Hepatocyte (in vitro differentiated cells): ENCODE results near the gene DDAH2. TPM values are rescaled to one million over a fixed set of nuclear protein-coding genes. Genes with fewer than 3 reads are reported as not detected.

Experiments
- DNase-seq: peaks from one replicate; pipeline ENCODE4 v3.0.0-alpha.2; 2016; ENCODE audit warnings: low spot score
- H2AFZ ChIP-seq: fragments of 200-600 bp; sonication (generic); 2 replicates; pipeline ENCODE4 v1.6.0; 2016; ENCODE audit warnings: antibody characterized with exemption, mild to moderate bottlenecking
- H3K27ac ChIP-seq: fragments of 200-600 bp; sonication (generic); 2 replicates; pipeline ENCODE4 v1.5.1; 2016; ENCODE audit warnings: mild to moderate bottlenecking
- H3K27me3 ChIP-seq: fragments of 200-600 bp; sonication (generic); 2 replicates; pipeline ENCODE4 v1.6.1; 2016
- H3K36me3 ChIP-seq: fragments of 200-600 bp; sonication (generic); replicated peaks from 2 replicates; pipeline ENCODE4 v1.5.1; 2016; ENCODE audit warnings: low read depth; ENCODE audit not compliant: insufficient read depth
- H3K4me1 ChIP-seq: fragments of 200-600 bp; sonication (generic); 2 replicates; pipeline ENCODE4 v1.5.1; 2016; ENCODE audit warnings: mild to moderate bottlenecking, moderate library complexity; ENCODE audit not compliant: insufficient read depth
- H3K4me2 ChIP-seq: fragments of 200-600 bp; sonication (generic); 2 replicates; pipeline ENCODE4 v1.6.0; 2016
- H3K4me3 ChIP-seq: fragments of 200-600 bp; sonication (generic); 2 replicates; pipeline ENCODE4 v1.5.1; 2016; ENCODE audit warnings: mild to moderate bottlenecking
- H3K79me2 ChIP-seq: fragments of 200-600 bp; sonication (generic); 2 replicates; pipeline ENCODE4 v1.6.0; 2017; ENCODE audit warnings: mild to moderate bottlenecking
- H3K9me2 ChIP-seq: fragments of 200-600 bp; sonication (generic); replicated peaks from 2 replicates; pipeline ENCODE4 v1.6.0; 2017; ENCODE audit warnings: mild to moderate bottlenecking; ENCODE audit not compliant: insufficient read depth
- H3K9me3 ChIP-seq: fragments of 200-600 bp; sonication (generic); 2 replicates; pipeline ENCODE4 v1.5.1; 2016; ENCODE audit warnings: low read depth, mild to moderate bottlenecking
- H4K20me1 ChIP-seq: fragments of 200-600 bp; sonication (generic); 2 replicates; pipeline ENCODE4 v1.6.0; 2016; ENCODE audit warnings: mild to moderate bottlenecking; ENCODE audit not compliant: insufficient read depth, poor library complexity, severe bottlenecking
- EZH2 ChIP-seq: fragments of 200-600 bp; sonication (generic); IDR thresholded peaks from 2 replicates; pipeline ENCODE4 v1.6.1; 2016; ENCODE audit warnings: antibody characterized with exemption, mild to moderate bottlenecking, borderline replicate concordance
- EZH2phosphoT487 ChIP-seq: fragments of 200-600 bp; sonication (generic); IDR thresholded peaks from one replicate; pipeline ENCODE4 v1.6.1; 2018; ENCODE audit warnings: antibody characterized with exemption, mild to moderate bottlenecking, low read depth, moderate library complexity; ENCODE audit not compliant: unreplicated experiment, severe bottlenecking
- WGBS: methylation state at CpG from one replicate; pipeline ENCODE4 v1.1.6; 2016; ENCODE audit warnings: low lambda C conversion rate; ENCODE audit errors: missing lambda C conversion rate; 5-methylcytosine and 5-hydroxymethylcytosine counted together
- polyA plus RNA-seq: library from polyadenylated mRNA; unstranded; fragments of >200 nt; fragmentation: Nextera tagmentation; extraction: Ambion mirVana; gene quantifications from 2 replicates; pipeline ENCODE4 v1.2.1, GENCODE V29; 2016
- total RNA-seq: library from RNA; depleted of rRNA; stranded (reverse); fragments of >200 nt; gene quantifications from 2 replicates; pipeline ENCODE4 v1.2.3, GENCODE V29; 2014
- TF ChIP-seq, protein P1 (sequence below): fragments of 200-600 bp; sonication (generic); IDR thresholded peaks from 2 replicates; pipeline ENCODE4 v1.5.1; 2016; ENCODE audit warnings: antibody characterized with exemption, mild to moderate bottlenecking; ENCODE audit not compliant: poor library complexity

Gene DDAH2
- total and polyA plus RNA-seq, 2 experiments from 2014 or later: 93.8 to 157 TPM

DNA sequence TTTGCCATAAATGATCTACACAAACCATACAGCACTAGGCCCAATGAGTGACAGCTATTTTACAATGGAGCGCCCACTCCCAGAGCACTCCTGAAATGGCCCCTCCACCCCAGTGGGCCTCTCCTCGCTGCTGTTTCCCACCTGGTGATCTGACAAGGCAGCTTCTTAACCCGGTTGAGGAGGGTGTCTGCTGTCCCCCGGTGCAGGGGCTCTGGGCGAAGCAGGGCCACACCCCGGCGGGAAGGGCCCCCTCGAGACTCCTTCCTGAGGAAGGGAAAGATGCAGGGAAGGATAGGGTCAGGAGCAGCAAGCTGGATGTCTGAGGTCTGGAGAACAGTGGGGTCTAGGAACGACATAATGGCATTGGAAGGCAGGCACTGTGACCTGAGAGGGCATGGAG is 36.2 kb downstream of the DDAH2 start:
- TF ChIP-seq, protein P1, sequence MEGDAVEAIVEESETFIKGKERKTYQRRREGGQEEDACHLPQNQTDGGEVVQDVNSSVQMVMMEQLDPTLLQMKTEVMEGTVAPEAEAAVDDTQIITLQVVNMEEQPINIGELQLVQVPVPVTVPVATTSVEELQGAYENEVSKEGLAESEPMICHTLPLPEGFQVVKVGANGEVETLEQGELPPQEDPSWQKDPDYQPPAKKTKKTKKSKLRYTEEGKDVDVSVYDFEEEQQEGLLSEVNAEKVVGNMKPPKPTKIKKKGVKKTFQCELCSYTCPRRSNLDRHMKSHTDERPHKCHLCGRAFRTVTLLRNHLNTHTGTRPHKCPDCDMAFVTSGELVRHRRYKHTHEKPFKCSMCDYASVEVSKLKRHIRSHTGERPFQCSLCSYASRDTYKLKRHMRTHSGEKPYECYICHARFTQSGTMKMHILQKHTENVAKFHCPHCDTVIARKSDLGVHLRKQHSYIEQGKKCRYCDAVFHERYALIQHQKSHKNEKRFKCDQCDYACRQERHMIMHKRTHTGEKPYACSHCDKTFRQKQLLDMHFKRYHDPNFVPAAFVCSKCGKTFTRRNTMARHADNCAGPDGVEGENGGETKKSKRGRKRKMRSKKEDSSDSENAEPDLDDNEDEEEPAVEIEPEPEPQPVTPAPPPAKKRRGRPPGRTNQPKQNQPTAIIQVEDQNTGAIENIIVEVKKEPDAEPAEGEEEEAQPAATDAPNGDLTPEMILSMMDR: no peak
- TF ChIP-seq EZH2 (no peak), EZH2phosphoT487 (no peak)
- Histone ChIP-seq H3K79me2 (peaks cover 10% of the 10 kb centered on the region), H3K9me2 (no peaks in the 10 kb centered on the region), H3K36me3 (no peaks in the 10 kb centered on the region), H2AFZ (no peak overlapping the region), H3K4me3 (no peak overlapping the region), H3K27ac (no peak overlapping the region), H3K4me2 (no peak overlapping the region), H3K4me1 (peaks cover 6% of the 10 kb centered on the region), H3K27me3 (no peaks in the 10 kb centered on the region), H3K9me3 (no peaks in the 10 kb centered on the region), H4K20me1 (no peaks in the 10 kb centered on the region)
- DNase-seq: no peak
- 91% methylated on average over 9 of the region's 9 CpGs for WGBS

DNA sequence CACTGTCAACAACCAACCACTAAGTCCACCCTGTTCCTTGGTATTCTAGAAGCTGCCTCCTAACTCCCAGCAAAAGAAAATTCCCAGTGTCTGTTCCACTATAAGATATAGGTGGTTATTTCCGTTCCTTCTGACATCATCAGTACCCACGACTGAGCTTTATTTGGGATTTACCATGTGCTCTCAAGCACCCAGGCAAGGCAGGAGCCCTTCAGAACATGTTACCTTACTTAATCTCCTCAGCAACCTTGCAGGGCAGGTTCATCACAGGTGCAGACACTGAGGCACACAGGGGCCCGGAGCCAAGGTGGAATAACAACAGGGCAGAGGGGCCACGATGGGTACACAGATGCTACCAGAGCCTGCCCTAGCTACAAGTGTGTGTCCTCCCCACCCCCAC is 36.7 kb downstream of the DDAH2 start:
- Histone ChIP-seq H2AFZ (no peak overlapping the region), H3K4me2 (no peak overlapping the region), H3K9me2 (no peaks in the 10 kb centered on the region), H4K20me1 (no peaks in the 10 kb centered on the region), H3K27ac (no peak overlapping the region), H3K4me3 (no peak overlapping the region), H3K79me2 (peaks cover 6% of the 10 kb centered on the region), H3K36me3 (no peaks in the 10 kb centered on the region), H3K27me3 (no peaks in the 10 kb centered on the region), H3K9me3 (no peaks in the 10 kb centered on the region), H3K4me1 (peaks cover 6% of the 10 kb centered on the region)
- DNase-seq: no peak
- no peak for TF ChIP-seq EZH2
- TF ChIP-seq, protein P1: no peak
- TF ChIP-seq EZH2phosphoT487: no peak
- 90% methylated on average over 4 of the region's 4 CpGs for WGBS

GRCh38 chr6:31691564-31692108 is 37.5 kb downstream of the DDAH2 start:
- Histone ChIP-seq H3K9me3 (no peaks in the 10 kb centered on the region), H3K4me1 (peaks cover 6% of the 10 kb centered on the region), H3K27me3 (no peaks in the 10 kb centered on the region), H3K9me2 (no peaks in the 10 kb centered on the region), H3K36me3 (no peaks in the 10 kb centered on the region), H3K4me3 (no peak overlapping the region), H3K27ac (peak overlapping the region; percentile 94), H4K20me1 (no peaks in the 10 kb centered on the region), H3K4me2 (no peak overlapping the region), H3K79me2 (no peaks in the 10 kb centered on the region), H2AFZ (no peak overlapping the region)
- TF ChIP-seq, protein P1: no peak
- TF ChIP-seq EZH2: no peak
- no peak for TF ChIP-seq EZH2phosphoT487
- WGBS: 96% methylated on average over 7 of the region's 12 CpGs
- DNase-seq: no peak

DNA sequence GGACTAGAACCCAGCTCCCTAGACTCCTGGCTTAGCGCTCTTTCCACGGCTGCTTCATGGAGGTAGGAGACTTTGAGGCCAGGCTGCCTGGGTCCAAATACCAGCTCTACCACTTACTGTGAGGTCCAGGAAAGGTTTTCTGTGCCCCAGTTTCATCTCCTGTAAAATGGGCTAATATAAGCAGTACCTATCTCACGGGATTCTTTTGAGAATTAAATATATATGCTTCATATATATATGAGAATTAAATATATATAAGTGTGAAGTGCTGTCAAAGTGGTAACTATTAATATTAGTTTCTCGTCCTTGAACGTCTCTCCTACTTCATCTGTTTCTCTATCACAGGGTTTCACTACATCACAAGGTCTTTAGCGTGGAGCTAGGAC is 38.0 kb downstream of the DDAH2 start:
- no peak for DNase-seq
- no peaks in the 10 kb centered on the region for H3K9me2 ChIP-seq
- H3K79me2 ChIP-seq: no peaks in the 10 kb centered on the region
- no peaks in the 10 kb centered on the region for H3K9me3 ChIP-seq
- H3K4me2 ChIP-seq: peak overlapping the region; percentile 61
- no peaks in the 10 kb centered on the region for H3K27me3 ChIP-seq
- WGBS: 89% methylated on average over 6 of the region's 6 CpGs
- H3K36me3 ChIP-seq: no peaks in the 10 kb centered on the region
- H3K4me1 ChIP-seq: peaks cover 6% of the 10 kb centered on the region
- H3K4me3 ChIP-seq: no peak overlapping the region
- no peak overlapping the region for H2AFZ ChIP-seq
- no peaks in the 10 kb centered on the region for H4K20me1 ChIP-seq
- H3K27ac ChIP-seq: peak overlapping the region; percentile 94
- TF ChIP-seq, protein P1: no peak
- TF ChIP-seq EZH2 (no peak), EZH2phosphoT487 (no peak)
